GM12878 (cell line): ENCODE data around the gene HSP90AB1. TPM values are rescaled to one million over a fixed set of nuclear protein-coding genes. Genes with fewer than 3 reads are reported as not detected.
A peak's percentile ranks its signal among the peaks of the same experiment; 100 is the strongest.

ENCODE experiments used
- ATAC-seq: fragments of 200-7000 bp; cut with Tn5 transposase; 3 replicates; pipeline ENCODE4 v1.9.1; 2020; ENCODE audit warnings: mild to moderate bottlenecking, moderate library complexity
- BruUV-seq: library from RNA; stranded (reverse); fragments of 400-500 nt; replicated peaks from 2 replicates; lab custom pipeline; 2021; lab: Mats Ljungman, UMichigan
- CTCF ChIA-PET: fragments of 300-600 bp; sonication (Branson Sonifier 250); formaldehyde crosslinking; extraction: SDS; loops from one replicate; lab custom pipeline; 2021; ENCODE audit warnings: inconsistent platforms; lab: Yijun Ruan, JAX
- POLR2A ChIA-PET: fragments of 350-600 bp; formaldehyde crosslinking; extraction: SDS; loops from one replicate; lab custom pipeline; 2021; ENCODE audit warnings: inconsistent platforms; lab: Charles Lee
- RAD21 ChIA-PET: fragments of 300-600 bp; sonication (Branson Sonifier 250); formaldehyde crosslinking; loops from one replicate; lab custom pipeline; 2023; ENCODE audit warnings: antibody characterized with exemption; ENCODE audit not compliant: unreplicated experiment; lab: Charles Lee
- SMC1A ChIA-PET: fragments of 300-600 bp; sonication (Branson Sonifier 250); formaldehyde crosslinking; loops from one replicate; lab custom pipeline; 2023; ENCODE audit not compliant: unreplicated experiment, uncharacterized antibody; lab: Charles Lee
- DNase-seq: peaks from one replicate; pipeline ENCODE4 v3.0.0-alpha.2; 2011; ENCODE audit warnings: low read depth, low spot score
- FAIRE-seq: peaks from 3 replicates; lab custom pipeline; 2011; peaks lifted over from hg19 to GRCh38; lab: Jason Lieb, UNC
- H2AFZ ChIP-seq: 2 replicates; pipeline ENCODE4 v1.6.0; 2011; ENCODE audit warnings: low read depth, low read length, control low read depth; ENCODE audit not compliant: control insufficient read depth
- H3K27ac ChIP-seq: 2 replicates; pipeline ENCODE4 v1.5.1; 2011; ENCODE audit warnings: control low read depth; ENCODE audit not compliant: control insufficient read depth, insufficient read depth
- H3K27me3 ChIP-seq, 2 experiments: replicated peaks in 1 of 2; 2 replicates each; pipeline versions ENCODE4 v1.6.0 to v1.6.1; 2011; ENCODE audit warnings: low read length in 1 of 2; ENCODE audit not compliant: control insufficient read depth in 2 of 2, insufficient read depth in 2 of 2
- H3K36me3 ChIP-seq, 2 experiments: 2 replicates each; pipeline ENCODE4 v1.5.1; 2011; ENCODE audit warnings: low read length in 1 of 2; ENCODE audit not compliant: control insufficient read depth in 2 of 2, insufficient read depth in 2 of 2
- H3K4me1 ChIP-seq: 2 replicates; pipeline ENCODE4 v1.6.1; 2011; ENCODE audit warnings: mild to moderate bottlenecking, low read length, moderate library complexity, mixed read lengths; ENCODE audit not compliant: control insufficient read depth, insufficient read depth
- H3K4me2 ChIP-seq: 2 replicates; pipeline ENCODE4 v1.6.0; 2011; ENCODE audit warnings: control low read depth; ENCODE audit not compliant: control insufficient read depth, insufficient read depth
- H3K4me3 ChIP-seq: fragments of 200-600 bp; sonication (generic); 2 replicates; pipeline ENCODE4 v1.5.1; 2016
- H3K79me2 ChIP-seq: 2 replicates; pipeline ENCODE4 v1.6.0; 2011; ENCODE audit warnings: low read length; ENCODE audit not compliant: control insufficient read depth, insufficient read depth
- H3K9ac ChIP-seq: 2 replicates; pipeline ENCODE4 v1.8.0; 2011; ENCODE audit warnings: low read length, control low read depth, mixed read lengths; ENCODE audit not compliant: control insufficient read depth, insufficient read depth
- H3K9me3 ChIP-seq: replicated peaks from 3 replicates; pipeline ENCODE4 v1.5.1; 2011; ENCODE audit warnings: mild to moderate bottlenecking, low read length; ENCODE audit not compliant: control insufficient read depth, insufficient read depth
- H4K20me1 ChIP-seq: 2 replicates; pipeline ENCODE4 v1.6.0; 2011; ENCODE audit not compliant: control insufficient read depth, insufficient read depth
- BACH1 ChIP-seq: fragments of 450-650 bp; IDR thresholded peaks from 2 replicates; pipeline ENCODE4 v1.6.1; 2017; ENCODE audit warnings: mild to moderate bottlenecking, borderline replicate concordance
- CEBPB ChIP-seq, 2 experiments: fragments of 150-350 bp in 1 of 2; IDR thresholded peaks; 2 replicates each; pipeline ENCODE4 v1.6.1; 2012 to 2014; ENCODE audit warnings: low read depth in 2 of 2, low read length in 2 of 2, borderline replicate concordance in 1 of 2, inconsistent platforms in 1 of 2
- REST ChIP-seq: IDR thresholded peaks from 2 replicates; pipeline ENCODE4 v1.6.1; 2012; ENCODE audit warnings: mild to moderate bottlenecking, low read depth, low read length
- SIN3A ChIP-seq: IDR thresholded peaks from 2 replicates; pipeline ENCODE4 v1.6.1; 2012; ENCODE audit warnings: low read depth, low read length, improper control_type of control experiment
- ZBTB4 ChIP-seq: fragments of 450-650 bp; formaldehyde crosslinking; IDR thresholded peaks from 2 replicates; pipeline ENCODE4 v1.4.0; 2022; ENCODE audit warnings: mild to moderate bottlenecking, moderate library complexity
- WGBS: methylation state at CpG from one replicate; pipeline ENCODE4 v1.1.6; 2016; ENCODE audit warnings: low lambda C conversion rate; ENCODE audit not compliant: insufficient replicate concordance, insufficient coverage; ENCODE audit errors: missing lambda C conversion rate; 5-methylcytosine and 5-hydroxymethylcytosine counted together
- in situ Hi-C: fragments of 300-500 bp; cut with MboI; formaldehyde crosslinking; loops from 9 replicates; pipeline ENCODE4 v1.14.3; 2018; ENCODE audit warnings: mixed read lengths
- intact Hi-C: fragments of 100-400 bp; cut with micrococcal nuclease; formaldehyde crosslinking; loops from one replicate; pipeline ENCODE4 v1.14.2; 2022; ENCODE audit not compliant: unreplicated experiment
- polyA plus RNA-seq, 11 experiments: library from polyadenylated mRNA; depleted of rRNA in 4 of 11; unstranded in 6 of 11; stranded (reverse) in 5 of 11; fragments of >200 nt; fragmentation: Nextera tagmentation in 4 of 11; fragmentation: Illumina TruSeq in 1 of 11; extraction: Ambion mirVana in 4 of 11; extraction: Trizol in 1 of 11; gene quantifications; 1 replicate in 1 of 11; 2 replicates in 10 of 11; pipeline versions ENCODE4 v1.2.1 to v1.2.3, GENCODE V29; 2011 to 2016; ENCODE audit warnings: inconsistent platforms in 2 of 11, missing spikeins in 2 of 11, low read depth in 1 of 11
- total RNA-seq, 4 experiments: library from RNA; depleted of rRNA in 3 of 4; stranded (reverse); fragments of >200 nt in 3 of 4; fragmentation: Illumina TruSeq in 1 of 4; extraction: Trizol in 1 of 4; gene quantifications; 2 replicates each; pipeline versions ENCODE4 v1.2.1 to v1.2.3, GENCODE V29; 2013 to 2021

HSP90AB1 gene
- total and polyA plus RNA-seq, 10 of the 15 experiments (the other 5 are each of a cell fraction or from before 2014, with no cell fraction given), result 988 to 1,682 (median 1,146) TPM

- TF ChIP-seq REST (peak; percentile 83), CEBPB (IDR thresholded peaks at IDR 0.05; ENCODE audit: borderline replicate concordance in 1 of 2, low read depth in 2 of 2, low read length in 2 of 2) (no peak), ZBTB4 (CRISPR knock-in tag) (no peak), SIN3A (peak; percentile 38; the same call in 1 of the 2 replicates), BACH1 (no peak)
- BruUV-seq, result no TSS peak
- H3K4me1 ChIP-seq, result no peaks in the 10 kb centered on the region
- H4K20me1 ChIP-seq, result no peaks in the 10 kb centered on the region
- no peaks in the 10 kb centered on the region for H3K36me3 ChIP-seq
- RAD21 ChIA-PET, result no interaction called here
- no peak for ATAC-seq
- in situ Hi-C loops (no loop called here), intact Hi-C loops (no loop called here)
- no peak for DNase-seq
- no peak overlapping the region for H2AFZ ChIP-seq
- SMC1A ChIA-PET, result no interaction called here
- no peaks in the 10 kb centered on the region for H3K79me2 ChIP-seq
- H3K9ac ChIP-seq, result no peak overlapping the region
- no peak overlapping the region for H3K27ac ChIP-seq
- H3K9me3 ChIP-seq, result no peaks in the 10 kb centered on the region
- CTCF ChIA-PET, result interaction anchor here (4.2 kb wide), 1 partner anchor 17 kb away, joined by 22 read pairs; no protein-coding TSS in a partner anchor
- POLR2A ChIA-PET, result no interaction called here
- H3K4me3 ChIP-seq, result no peak overlapping the region
- H3K27me3 ChIP-seq, result peaks cover 0 to 3% of the 10 kb centered on the region in 2 experiments; a peak in 2 of 4 replicates
- no peak for FAIRE-seq
- no peak overlapping the region for H3K4me2 ChIP-seq
- 54% methylated on average over 25 of the region's 25 CpGs for WGBS
Observed at GRCh38 chr6:44285552-44286284, 38.8 kb downstream of the HSP90AB1 start.
